ENCODE measurements around the gene DOK7. TPM values are rescaled to one million over a fixed set of nuclear protein-coding genes. Genes with fewer than 3 reads are reported as not detected.

Gene DOK7
- total and polyA plus RNA-seq, 8 donors, result 0.37 to 8.1 (median 4.3) TPM; not detected in 1

- no peaks in the 10 kb centered on the region for H3K36me3 ChIP-seq
- H3K4me1 ChIP-seq, result peaks cover 39 to 59% (median 55%) of the 10 kb centered on the region in 4 donors
- peak in 2 of 3 donors; percentile 27 to 56 for TF ChIP-seq POLR2AphosphoS5 (IDR thresholded peaks at IDR 0.05)
- TF ChIP-seq EP300 (IDR thresholded peaks at IDR 0.05), result no peak
- peak overlapping the region; percentile 50 to 81 (median 75) for H3K27ac ChIP-seq
- H3K4me3 ChIP-seq, result peak overlapping the region in 2 of 4 donors; percentile 11 to 37
- no peaks in the 10 kb centered on the region for H3K9me3 ChIP-seq
- 20 to 46% (median 33%) methylated on average over 25 to 45 of the region's 45 CpGs; no CpG with 5 or more reads in 1 of the 5 donors for WGBS, 5 donors
- peaks cover 0 to 79% (median 21%) of the 10 kb centered on the region in 3 donors for H3K27me3 ChIP-seq
- intact Hi-C loops (cut with DNase I; ENCODE audit: low total_unique reads), result no loop called here
- peak; percentile 81 to 93 for DNase-seq
Measured at GRCh38 chr4:3484057-3484973, 21.2 kb downstream of the DOK7 start.

DNA sequence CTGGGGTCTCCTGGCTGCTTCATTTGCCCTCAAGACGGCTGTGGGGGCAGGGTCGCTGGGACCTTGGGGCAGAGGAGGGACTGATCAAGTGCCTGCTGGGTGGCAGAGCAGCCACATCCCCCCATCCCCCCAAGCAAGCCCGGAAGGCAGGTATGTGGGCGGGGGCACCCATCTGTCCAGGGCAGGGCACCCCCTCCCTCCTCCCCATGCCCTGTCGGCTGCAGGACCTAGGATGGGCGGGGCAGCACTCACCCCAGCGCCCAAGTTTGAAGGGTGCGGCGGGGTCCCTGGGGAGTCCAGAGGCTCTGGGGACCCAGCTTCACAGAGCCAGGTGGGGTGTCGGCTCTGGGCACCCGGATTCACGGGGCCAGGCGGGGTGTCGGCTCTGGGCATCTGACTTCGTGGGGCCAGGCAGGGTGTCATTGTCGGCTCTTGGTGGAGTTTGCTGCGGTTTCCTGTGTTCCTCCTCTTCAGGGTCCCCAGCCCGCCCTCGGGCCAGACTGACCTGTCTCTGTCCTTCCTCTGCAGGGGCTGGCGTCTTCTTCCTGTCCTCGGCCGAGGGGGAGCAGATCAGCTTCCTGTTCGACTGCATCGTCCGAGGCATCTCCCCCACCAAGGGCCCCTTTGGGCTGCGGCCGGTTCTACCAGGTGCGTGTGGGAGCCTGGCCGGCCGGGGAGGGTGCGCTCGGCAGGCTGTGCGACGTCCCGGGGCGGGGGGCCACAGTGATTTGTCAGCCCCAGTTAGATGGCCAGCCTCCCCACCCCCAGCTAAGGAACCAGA is 22.1 kb downstream of the DOK7 start:
- DNase-seq, result peak in 1 of 2 donors; percentile 82
- Histone ChIP-seq H3K27me3 (peaks cover 0 to 84% (median 21%) of the 10 kb centered on the region in 3 donors), H3K9me3 (no peaks in the 10 kb centered on the region), H3K27ac (peak overlapping the region in 4 of 5 donors; percentile 66 to 81 (median 76)), H3K36me3 (no peaks in the 10 kb centered on the region), H3K4me3 (peak overlapping the region in 3 of 4 donors; percentile 11 to 37 (median 11)), H3K4me1 (peaks cover 39 to 57% (median 54%) of the 10 kb centered on the region in 4 donors)
- TF ChIP-seq POLR2AphosphoS5 (IDR thresholded peaks at IDR 0.05) (no peak), POLR2A (IDR thresholded peaks at IDR 0.05) (no peak), CTCF (IDR thresholded peaks at IDR 0.05) (no peak), EP300 (IDR thresholded peaks at IDR 0.05) (no peak)
- intact Hi-C loops (cut with DNase I; ENCODE audit: low total_unique reads), result no loop called here
- 7 to 34% (median 10%) methylated on average over 17 to 36 of the region's 36 CpGs for WGBS, 5 donors

- no peaks in the 10 kb centered on the region for H3K36me3 ChIP-seq
- no peak for DNase-seq
- peak overlapping the region in 1 of 4 donors; percentile 37 for H3K4me3 ChIP-seq
- no peaks in the 10 kb centered on the region for H3K9me3 ChIP-seq
- intact Hi-C loops (cut with DNase I; ENCODE audit: low total_unique reads), result no loop called here
- peaks cover 0 to 80% (median 21%) of the 10 kb centered on the region in 3 donors for H3K27me3 ChIP-seq
- 75 to 83% (median 82%) methylated on average over 14 to 25 of the region's 25 CpGs for WGBS, 5 donors
- no peak overlapping the region for H3K27ac ChIP-seq
- peaks cover 39 to 49% (median 46%) of the 10 kb centered on the region in 4 donors for H3K4me1 ChIP-seq
- TF ChIP-seq CTCF (IDR thresholded peaks at IDR 0.05) (no peak), POLR2A (IDR thresholded peaks at IDR 0.05) (no peak), EP300 (IDR thresholded peaks at IDR 0.05) (no peak)
Measured at GRCh38 chr4:3485886-3486540, 22.9 kb downstream of the DOK7 start.

DNA sequence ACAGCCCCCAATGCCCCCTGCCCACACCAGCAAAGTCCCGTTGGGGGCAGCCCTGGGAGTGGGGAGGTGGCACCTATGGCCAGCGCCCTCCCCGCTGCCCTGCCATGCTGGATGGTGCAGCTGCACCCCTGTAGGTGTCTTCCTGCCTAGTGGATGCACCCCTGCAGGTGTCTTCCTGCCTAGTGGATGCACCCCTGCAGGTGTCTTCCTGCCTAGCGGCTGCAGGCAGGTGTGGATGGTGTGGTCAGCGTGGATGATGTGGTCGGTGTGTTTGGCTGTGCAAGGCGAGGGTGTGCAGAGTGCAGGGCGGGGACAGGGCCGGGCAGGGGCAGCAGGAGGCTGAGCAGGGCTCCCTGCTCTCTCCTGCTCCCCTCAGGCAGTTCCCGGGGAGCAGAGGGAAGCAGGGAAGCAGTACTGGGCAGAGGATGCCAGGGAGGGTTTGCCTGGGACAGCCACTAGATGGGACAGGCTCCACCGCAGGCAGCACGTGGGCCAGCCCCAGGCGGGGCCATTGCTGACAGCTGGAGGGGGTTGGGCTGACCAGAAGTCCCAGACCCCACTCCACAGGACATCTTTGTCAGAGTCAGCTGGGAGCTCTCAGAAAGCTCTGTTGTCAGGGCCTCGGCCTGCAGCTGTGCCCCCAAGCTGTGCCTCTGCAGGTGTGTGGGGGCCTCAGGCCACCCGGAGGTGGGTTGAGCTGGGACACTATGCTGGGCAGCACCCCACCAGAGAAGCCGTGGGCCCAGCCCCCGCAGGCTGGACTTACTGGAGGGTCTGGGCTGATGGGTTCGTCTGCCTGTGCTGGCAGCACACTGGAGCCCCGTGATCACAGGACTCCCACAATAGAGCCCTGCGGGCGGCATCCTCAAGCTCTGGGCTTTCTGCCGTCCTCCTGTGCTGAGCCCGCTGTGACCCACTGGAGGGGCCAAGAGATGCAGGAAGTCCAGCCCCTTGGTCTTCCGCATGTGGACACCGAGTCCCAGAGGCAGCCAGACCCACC is 23.7 kb downstream of the DOK7 start:
- DNase-seq, result no peak
- Histone ChIP-seq H3K36me3 (no peaks in the 10 kb centered on the region), H3K4me3 (no peak overlapping the region), H3K27me3 (peaks cover 0 to 76% (median 21%) of the 10 kb centered on the region in 3 donors), H3K4me1 (peaks cover 34 to 41% (median 37%) of the 10 kb centered on the region in 4 donors), H3K9me3 (no peaks in the 10 kb centered on the region), H3K27ac (no peak overlapping the region)
- intact Hi-C loops (cut with DNase I; ENCODE audit: low total_unique reads), result no loop called here
- TF ChIP-seq POLR2AphosphoS5 (IDR thresholded peaks at IDR 0.05) (no peak), CTCF (IDR thresholded peaks at IDR 0.05) (no peak), EP300 (IDR thresholded peaks at IDR 0.05) (no peak), POLR2A (IDR thresholded peaks at IDR 0.05) (no peak)
- 71 to 79% (median 76%) methylated on average over 18 to 25 of the region's 25 CpGs for WGBS, 5 donors
